HG02623 (cell line): ENCODE measurements around the gene CD1D.
"Not testable (repeated sequence)": the region's sequence is repeated elsewhere in the genome, so short reads cannot be mapped to it uniquely, and the experiment has no call there.

Source experiments
- ATAC-seq: cut with Tn5 transposase; IDR thresholded peaks from one replicate; pipeline ENCODE4 v1.9.1; 2021; ENCODE audit warnings: moderate library complexity; ENCODE audit not compliant: unreplicated experiment

Gene CD1D

DNA sequence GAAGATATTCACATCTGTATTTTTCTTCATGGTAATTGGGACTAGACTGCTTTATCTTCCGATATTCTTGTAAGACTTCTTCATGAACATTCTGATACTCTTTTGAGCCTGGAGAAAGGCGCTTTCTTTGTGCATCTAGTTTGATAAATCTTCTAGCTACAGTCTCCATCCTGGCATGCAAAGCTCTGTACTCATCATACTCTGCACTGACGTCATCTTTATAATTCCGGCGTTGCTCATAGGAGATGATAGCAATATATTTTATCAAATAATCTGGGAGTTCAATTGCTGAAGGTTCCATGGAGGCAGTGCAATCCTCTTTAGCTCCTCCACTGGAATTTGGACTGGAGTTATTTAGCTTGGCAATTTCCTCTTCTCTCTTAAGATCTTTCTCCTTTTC lies 4.8 kb upstream of the CD1D start:
- ATAC-seq = not testable (repeated sequence)

DNA sequence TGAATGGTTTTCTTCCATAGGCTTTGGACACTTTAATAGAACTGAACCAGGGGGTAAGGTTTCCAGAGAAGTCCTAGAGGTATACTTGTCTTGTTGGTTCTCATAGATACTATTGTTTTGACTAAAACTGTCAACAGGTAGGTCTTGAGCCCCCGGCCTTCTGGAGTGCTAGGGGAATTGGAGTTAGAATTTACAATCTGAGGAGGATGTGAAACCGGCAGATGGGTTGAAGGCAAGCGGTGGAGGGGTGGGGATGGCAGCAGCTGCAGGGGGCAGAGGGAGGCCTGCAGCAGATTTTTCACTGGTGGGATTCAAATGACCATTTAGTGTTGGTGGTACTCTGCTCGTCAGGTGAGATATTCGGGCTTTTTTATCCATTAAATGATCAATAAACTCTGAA lies 4.3 kb upstream of the CD1D start:
- ATAC-seq = no peak

DNA sequence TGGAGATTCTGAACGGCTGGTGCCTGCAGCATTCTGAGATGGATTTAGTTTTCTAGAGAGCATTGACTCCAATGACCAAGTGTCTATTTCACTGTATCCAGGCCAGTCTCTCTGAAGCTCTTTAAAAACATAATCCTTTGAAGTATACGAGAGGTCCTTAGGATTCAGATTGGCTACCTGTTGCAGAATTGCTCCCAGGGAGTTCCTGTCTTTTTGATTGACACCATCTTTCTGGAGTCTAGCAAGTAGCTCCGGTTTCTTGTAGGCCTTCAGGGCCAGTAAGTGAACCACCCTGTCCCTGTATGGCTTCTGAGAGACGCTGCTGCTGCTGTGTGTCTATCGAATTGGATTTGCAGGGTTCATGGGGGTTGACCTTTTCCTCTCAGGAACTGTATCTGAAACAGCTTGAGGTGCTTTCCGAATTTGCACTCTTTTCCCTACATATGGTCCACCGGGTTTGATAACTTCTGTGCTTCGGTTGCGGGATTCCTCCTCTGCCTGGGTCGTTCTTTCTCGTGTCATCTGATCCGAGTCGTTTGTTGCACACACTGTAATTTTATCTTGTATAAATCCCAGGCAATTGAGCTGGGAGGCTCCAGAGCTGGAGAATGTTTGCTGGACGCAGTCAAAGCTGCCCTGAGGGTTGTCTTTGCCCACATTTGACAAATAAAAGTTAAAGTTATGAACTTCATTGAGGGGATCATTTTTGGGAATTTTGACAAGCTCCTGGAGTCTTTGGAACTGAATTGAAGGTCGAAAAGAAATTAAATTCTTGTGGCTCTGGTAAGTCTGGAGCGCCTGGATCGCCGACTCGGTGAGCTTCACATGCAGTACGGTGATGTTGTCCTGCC lies 3.6 kb upstream of the CD1D start:
- ATAC-seq = not testable (repeated sequence)

DNA sequence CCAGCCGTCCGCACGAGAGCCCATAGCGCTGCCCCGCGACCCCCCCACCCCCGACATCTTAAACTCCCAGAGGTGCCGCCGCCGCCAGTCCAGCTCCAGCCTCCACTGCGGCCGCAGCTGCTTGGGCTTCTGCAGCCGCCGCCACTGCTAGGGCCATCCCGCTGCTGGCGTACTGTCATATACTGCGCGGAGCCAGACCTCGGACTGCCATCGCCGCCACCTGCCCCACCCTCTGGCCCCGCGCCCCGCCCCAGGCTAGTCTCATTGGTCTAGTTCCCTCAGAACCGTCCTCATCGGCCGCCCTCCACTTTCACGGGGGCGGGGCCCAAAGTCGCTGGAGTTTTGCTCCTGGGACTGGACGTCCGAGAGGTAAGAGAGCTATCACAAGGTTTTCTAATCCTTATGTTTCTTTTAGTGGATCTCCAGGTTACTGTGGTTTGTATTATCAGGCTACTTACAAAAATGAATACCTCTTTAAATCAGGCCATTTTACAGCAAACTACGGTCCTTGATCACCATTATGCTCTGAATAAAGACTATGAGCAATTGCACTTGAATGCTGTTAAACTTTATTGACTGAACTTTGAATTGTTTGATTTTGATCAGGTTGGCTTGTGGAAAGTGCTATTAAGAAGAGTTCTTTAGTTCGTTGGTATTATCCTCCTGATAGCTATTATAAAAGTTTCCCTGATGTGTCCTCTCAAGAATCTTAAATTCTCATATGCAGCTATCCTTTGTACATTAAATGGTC lies 2.8 kb upstream of the CD1D start:
- no peak for ATAC-seq

DNA sequence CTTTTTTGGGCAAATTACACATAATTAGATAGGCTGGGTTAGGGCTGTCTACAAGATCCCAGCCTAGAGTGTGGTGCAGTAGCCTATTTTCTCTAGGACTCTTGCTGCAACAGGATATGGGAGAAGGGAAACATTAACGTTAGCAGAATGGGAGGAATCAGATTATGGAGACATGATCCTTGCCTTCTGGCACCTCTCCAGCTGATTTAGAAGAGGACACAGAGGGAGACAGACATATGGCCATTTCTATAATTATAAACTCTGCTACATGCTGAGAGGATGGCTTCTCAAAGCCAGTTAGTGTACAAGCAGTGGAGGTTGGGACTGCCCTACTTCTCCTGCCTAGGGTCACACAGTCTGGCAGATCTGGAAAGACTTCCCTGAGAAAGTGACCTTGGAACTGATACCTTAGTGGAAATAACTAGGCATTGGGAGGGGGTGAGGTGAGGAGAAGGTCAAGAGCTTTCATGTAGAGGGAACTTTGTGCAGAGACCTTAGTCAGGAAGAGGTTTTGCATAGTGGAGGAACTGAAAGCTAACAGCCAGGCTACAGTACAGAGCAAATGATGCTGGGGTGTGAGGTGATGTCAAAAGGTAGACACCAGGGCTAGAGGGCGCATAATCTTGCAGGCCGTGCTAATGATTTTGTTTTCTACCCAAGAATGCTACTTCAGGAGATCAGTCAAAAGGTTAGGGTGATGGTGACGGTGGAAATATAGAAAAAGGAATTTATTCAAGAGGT lies 1.2 kb upstream of the CD1D start:
- ATAC-seq = peak; percentile 92

DNA sequence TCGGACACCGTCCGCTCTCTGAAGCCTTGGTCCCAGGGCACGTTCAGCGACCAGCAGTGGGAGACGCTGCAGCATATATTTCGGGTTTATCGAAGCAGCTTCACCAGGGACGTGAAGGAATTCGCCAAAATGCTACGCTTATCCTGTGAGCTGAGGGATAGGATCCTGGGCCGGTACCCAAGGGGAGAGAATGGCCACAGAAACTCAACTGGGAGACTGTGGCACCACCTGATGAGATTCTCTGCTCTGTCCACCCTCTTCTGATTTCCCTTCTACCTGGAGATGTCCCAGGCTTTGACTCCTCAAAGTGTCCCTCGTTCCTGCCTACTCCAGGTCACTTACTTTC lies 855 bp downstream of the CD1D start:
- no peak for ATAC-seq

DNA sequence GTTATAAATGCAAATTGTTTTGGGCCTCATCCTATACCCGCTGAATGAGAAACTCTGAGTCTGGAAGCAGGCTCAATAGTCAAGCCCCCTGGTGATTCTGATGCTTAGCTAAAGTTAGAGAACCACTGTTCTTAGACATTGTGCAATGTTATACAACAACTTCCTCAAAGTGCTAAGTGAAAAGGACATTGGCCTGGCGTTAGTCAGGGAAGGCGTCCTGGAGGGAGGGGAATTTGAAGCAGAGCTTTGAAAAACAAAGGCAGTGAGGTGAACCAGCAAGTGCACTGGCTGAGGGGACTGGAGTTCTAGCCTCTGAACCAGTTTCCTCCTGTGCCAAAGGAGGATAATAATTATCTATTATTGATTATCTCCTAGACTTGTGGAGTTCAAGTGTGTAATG lies 5.1 kb downstream of the CD1D start:
- ATAC-seq = no peak

DNA sequence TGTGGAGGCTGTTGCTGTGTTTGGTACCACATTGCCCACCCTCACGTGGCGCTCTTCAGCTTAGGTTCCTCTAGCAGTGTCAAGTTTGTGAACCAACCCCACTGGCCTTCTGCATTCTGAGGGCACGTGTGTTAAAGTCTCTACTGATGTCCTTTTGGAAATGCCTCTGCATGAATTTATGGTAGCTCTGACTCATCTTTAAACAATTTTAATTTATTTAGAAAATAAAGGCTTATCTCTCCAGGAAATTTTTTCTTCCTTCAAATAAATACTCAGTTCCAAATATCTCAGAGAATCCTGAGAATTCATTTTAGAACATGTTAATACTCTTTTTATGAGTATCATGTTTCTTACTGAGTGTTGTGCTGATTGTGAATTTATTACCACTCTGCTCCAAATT lies 5.5 kb downstream of the CD1D start:
- no peak for ATAC-seq

DNA sequence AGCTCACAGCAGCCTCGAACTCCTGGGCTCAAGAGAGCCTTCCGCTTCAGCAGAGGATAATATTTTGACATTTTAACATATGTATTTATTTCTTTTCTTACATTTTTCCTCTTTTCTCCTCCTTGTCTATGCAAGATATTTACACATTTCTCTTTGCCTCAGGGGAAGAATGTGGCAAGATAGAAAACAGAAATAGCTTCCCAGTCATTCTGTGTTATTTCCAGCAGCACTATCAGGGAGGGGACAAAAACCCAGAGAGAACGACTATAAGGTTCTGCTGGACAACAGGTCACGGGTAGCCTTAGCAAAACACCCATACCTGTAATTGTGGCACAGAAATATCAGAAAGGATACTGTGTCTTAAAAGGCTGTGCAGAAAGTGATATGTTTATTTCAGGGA lies 7.9 kb downstream of the CD1D start:
- ATAC-seq = no peak

DNA sequence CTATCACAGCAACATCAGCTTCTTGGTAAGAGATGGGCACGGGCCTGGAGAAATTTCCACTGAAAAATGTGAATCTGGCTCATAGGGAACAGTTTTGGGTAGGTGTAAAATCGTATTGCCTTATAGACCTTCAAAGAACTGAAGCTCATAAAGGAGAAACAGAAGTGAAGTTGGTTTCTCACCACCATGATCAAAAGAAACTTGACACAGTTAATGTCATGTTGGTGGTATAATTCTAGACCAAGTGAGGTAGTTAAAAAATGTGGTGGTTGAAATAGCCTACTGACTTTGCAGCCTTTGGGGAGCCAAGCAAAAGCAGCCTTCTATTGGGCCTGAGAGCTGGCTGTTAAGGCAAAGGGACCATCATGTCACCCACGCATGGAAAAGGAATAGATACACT lies 8.9 kb downstream of the CD1D start:
- ATAC-seq = no peak

DNA sequence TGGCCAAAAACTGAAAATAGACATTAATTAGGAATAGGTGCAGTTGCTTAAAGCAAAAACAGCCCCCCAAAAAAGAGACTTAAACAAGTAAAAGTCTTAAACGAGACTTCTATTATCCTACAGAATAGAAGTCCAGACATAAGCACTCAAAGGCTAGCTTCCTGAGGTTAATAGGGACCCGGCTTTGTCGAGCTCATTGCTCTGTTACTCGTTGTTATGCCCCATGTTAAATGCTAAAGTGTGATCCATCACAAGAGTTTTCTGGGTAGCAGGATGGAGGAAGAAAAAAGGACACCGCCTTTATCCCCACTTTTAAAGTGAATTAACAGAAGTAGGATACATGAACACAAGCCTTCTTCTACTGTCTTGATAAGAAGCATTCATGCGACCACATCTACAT lies 10.6 kb downstream of the CD1D start:
- no peak for ATAC-seq

DNA sequence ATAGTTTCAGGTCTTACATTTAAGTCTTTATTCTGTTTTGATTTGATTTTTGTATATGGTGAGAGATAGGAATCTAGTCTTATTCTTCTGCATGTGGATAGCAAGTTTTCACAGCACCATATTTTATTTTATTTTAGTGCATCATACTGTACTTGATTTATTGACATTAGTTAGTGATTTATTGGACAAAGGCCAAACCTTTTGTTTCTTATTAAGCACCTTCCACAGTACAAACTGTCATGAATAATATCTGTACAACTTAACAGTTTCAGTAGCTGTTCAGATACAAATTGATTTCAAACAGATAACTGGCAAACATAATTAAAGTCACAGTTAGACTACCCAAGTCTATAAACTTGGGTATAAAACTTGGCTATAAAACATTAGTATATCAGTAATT lies 15.8 kb downstream of the CD1D start:
- ATAC-seq = no peak

DNA sequence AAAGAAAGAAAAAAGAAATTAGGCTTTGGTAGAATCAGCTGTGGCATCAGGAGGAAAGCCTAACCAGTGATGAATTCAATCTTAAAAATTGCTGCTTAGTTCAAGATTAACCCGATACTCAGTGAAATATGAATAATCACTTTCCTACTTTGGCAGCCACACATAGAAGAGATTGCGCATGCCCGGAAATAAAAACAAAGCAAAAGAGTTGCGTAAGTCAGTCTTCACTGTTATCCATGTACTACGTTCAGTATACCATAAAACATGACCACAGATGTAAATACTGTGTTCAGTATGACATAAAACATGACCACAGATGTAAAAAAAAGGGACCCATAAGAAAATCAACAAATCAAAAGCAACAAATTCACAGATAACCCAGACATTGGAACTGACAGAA lies 19.2 kb downstream of the CD1D start:
- no peak for ATAC-seq

DNA sequence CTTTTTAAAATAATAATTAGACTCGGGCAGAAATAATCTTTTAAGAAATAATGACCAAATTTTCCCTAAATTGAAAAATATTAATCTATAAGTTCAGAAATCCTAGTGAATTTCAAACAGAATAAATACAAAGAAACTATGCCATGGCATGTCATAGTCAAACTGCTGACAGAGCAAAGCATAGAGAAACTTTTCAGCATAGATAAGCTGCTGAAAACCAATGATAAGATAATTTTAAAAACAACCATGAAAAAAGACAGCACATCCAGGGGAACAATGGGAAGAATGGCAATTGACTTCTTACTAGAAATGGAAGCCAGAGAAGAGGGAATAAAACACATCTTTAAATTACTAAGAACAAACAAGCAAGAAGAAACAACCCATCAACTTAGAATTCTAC lies 19.8 kb downstream of the CD1D start:
- no peak for ATAC-seq

DNA sequence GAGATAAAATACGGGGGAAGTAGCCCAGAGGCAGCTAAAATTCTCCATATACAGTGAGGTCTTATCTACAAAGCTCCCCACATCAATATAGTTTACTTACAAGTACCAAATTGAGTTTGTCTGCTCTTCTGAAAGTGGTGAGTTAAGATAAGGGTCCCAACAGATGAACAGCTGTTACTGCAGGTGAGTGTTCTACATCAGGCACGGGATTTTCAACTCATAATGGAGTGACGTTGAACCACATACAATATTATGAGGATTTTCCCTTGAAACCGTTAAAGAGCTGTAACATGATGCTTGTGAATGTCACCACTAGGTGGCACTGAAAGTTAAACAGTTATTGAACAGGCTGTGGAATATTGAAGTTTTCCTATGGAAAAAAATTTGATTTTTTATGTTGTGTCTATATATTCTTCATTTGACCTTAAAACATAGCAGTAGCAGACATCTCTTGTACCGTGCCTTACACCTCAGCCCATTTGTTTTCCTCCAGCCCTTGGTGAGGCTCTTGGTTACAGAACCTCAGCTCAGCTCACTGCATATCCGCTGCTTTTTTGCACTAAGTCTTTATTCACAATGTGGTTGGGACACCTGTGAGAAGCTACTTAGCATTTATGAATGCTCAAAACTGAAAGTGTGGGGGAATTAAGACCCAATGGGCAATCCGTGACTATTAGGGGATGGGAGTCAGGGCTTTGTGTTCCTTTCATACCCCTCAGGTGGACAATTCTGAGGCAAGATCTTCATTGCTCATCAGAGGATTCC lies 23.2 kb downstream of the CD1D start:
- no peak for ATAC-seq

DNA sequence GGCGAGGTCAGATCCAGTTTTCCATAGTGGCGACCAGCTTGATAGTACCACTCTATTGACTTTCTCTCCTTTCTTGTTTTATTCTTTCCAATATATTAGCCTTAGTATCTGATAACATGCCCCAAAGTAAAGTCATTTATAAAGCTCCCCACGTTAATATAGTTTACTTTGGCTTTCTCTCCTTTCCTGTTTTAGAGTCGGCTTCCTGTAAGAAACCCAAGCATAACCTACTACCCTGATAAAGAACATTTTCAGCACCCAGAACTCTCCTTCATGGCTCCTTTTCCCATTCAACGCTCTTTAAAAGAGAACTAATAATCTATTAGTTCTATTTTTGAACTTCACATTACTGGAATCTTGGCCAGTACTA lies 23.7 kb downstream of the CD1D start:
- no peak for ATAC-seq

DNA sequence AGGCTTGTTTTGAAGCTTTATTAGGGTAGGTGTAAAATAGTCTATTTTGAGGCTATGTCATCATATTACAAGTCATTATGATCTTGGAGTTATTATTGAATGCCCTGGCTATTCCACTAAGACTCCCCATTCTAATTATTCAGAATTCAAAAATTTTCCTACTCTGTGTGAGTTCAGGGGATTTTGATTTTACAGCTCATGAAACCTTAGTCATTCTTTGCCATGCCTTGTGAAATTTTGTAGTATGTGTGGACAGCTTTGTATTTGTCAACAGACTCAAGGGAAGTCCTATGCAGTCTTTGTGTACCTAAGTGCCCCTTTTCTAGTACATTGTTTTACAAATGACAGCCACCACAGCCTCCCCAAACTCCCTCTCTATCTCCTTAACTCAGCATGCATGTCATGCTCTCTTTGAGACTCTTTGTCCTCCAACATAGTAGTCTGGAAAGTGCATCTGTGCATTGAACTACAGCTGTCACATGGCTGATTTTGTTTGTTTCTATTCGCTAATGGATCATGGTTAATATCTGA lies 28.0 kb downstream of the CD1D start:
- ATAC-seq = no peak

DNA sequence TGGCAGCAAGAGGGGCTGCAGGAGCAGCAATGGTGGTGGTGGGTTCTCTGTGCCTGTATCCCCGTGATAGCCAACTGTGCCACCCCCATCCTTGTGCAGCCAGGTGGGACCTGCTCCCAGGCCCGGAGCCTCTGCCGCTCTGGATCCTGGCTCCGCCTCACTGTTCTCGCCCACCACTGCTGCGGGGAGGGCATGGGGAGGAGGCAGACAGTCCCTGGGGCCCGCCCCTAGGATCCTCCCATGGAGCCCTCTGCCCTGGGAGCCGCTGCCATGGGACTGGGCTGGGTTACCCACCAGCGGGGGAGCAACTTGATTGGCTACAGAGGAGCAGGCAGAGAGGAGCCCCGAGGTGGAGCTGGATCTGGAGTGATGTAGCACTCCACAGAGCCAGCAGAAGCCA lies 31.6 kb downstream of the CD1D start:
- no peak for ATAC-seq

DNA sequence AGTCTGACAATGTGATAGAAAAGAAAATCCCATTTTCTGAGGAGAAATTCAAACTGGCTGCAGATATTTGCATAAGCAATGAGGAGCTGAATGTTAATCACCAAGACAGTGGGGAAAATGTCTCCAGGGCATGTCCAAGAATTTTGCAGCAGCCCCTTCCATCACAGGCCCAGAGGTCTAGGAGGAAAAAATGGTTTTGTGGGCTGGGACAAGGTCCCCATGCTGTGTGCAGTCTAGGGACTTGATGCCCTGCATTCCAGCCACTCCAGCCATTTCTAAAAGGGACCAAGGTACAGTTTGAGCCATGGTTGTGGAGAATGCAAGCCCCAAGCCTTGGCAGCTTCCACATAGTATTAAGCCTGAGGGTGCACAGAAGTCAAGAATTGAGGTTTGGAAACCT lies 42.8 kb downstream of the CD1D start:
- not testable (repeated sequence) for ATAC-seq

DNA sequence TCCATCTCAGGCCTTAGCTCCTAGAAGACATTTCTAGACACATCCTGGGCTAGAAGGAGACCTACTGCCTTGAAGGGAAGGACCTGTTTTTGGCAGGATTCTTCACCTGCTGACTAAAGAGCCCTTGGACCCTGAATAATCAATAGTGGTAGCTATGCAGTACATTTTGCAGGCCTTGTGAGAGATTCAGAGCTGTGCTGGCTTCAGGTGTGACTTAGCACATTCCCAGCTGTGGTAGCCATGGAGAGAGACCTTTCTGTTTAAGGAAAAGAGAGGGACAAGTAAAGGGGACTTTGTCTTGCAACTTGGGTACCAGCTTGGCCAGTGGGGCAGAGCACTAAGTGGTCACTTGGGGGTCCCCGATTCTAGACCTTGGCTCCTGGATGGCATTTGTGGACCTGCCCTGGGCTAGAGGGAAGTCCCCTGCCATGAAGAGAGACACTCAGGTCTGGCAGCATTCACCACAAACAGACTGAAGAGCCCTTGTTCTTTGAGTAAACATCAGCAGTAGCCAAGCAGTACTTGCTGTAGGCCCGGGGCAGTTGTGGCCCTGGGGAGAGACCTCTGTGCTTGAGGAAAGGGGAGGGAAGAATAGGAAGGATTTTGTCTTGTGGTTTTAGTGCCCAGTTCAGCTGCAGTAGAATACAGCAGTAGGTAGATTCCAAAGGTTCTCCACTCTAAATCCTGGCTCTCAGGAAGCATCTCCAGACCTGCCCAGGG lies 47.4 kb downstream of the CD1D start:
- ATAC-seq = no peak
